ENCODE data around the gene HDAC4.

Gene HDAC4

DNA sequence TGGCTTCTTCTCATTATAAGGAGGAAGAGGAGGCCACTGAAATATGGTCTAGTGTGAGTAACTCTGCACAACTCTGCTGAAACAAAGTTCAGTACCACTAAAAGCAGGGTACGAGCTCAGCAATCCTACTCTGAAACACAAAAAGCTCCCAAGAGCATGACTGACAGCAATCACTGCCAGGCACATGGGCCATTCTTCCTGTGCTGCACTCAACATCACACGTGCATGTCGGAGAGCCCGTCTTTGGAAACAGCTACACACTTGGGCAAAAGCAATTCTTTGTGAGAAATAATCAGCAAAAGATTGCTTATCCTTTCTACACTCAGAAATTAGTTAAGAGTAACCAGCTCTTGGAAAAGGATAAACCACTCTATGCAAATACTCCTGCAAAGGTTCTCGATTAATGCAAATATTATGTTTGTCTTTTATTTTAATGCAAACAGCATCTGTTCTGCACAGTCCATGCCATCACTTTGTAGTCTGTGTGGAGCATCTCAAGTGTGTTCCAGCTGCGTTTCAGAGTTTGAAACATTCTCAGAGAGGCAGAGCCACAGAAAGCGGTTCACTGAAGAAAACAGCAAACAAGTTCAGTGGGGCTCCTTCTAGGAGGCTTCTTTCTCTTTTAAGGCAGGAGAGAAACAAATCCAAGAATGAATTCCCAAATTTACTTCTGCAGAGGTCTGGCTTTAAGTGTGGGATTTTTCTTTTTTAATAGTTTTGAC lies 145.0 kb downstream of the HDAC4 start:
- Histone ChIP-seq H3K4me3 (ENCODE audit: low read depth, low read length, poor library complexity, severe bottlenecking) (no peak overlapping the region), H3K27me3 (ENCODE audit: insufficient read depth, low read length) (peaks cover 6% of the 10 kb centered on the region), H4K20me1 (ENCODE audit: insufficient read depth, low read length) (no peaks in the 10 kb centered on the region), H3F3A (ENCODE audit: insufficient read depth, low read length) (no peaks in the 10 kb centered on the region), H3K4me1 (ENCODE audit: insufficient read depth, low read length, severe bottlenecking) (peaks cover 11% of the 10 kb centered on the region), H3K4me2 (ENCODE audit: low read length) (no peak overlapping the region), H3K9me3 (ENCODE audit: low read length) (peaks cover 18% of the 10 kb centered on the region), H3K9ac (ENCODE audit: low read length) (no peak overlapping the region), H3K27ac (ENCODE audit: low read depth, low read length, poor library complexity, severe bottlenecking) (no peak overlapping the region), H3K9me2 (ENCODE audit: low read depth, low read length) (no peaks in the 10 kb centered on the region), H3K36me3 (ENCODE audit: insufficient read depth, low read length) (no peaks in the 10 kb centered on the region; the same call in 1 of the 2 replicates), H2AFZ (ENCODE audit: low read length) (no peak overlapping the region), H3K79me2 (ENCODE audit: insufficient read depth, low read length) (no peaks in the 10 kb centered on the region)
- TF ChIP-seq, protein P1, sequence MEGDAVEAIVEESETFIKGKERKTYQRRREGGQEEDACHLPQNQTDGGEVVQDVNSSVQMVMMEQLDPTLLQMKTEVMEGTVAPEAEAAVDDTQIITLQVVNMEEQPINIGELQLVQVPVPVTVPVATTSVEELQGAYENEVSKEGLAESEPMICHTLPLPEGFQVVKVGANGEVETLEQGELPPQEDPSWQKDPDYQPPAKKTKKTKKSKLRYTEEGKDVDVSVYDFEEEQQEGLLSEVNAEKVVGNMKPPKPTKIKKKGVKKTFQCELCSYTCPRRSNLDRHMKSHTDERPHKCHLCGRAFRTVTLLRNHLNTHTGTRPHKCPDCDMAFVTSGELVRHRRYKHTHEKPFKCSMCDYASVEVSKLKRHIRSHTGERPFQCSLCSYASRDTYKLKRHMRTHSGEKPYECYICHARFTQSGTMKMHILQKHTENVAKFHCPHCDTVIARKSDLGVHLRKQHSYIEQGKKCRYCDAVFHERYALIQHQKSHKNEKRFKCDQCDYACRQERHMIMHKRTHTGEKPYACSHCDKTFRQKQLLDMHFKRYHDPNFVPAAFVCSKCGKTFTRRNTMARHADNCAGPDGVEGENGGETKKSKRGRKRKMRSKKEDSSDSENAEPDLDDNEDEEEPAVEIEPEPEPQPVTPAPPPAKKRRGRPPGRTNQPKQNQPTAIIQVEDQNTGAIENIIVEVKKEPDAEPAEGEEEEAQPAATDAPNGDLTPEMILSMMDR (IDR thresholded peaks at IDR 0.05; ENCODE audit: low read length), result no peak
- TF ChIP-seq EZH2 (IDR thresholded peaks at IDR 0.05; ENCODE audit: borderline replicate concordance, low read length), result no peak

DNA sequence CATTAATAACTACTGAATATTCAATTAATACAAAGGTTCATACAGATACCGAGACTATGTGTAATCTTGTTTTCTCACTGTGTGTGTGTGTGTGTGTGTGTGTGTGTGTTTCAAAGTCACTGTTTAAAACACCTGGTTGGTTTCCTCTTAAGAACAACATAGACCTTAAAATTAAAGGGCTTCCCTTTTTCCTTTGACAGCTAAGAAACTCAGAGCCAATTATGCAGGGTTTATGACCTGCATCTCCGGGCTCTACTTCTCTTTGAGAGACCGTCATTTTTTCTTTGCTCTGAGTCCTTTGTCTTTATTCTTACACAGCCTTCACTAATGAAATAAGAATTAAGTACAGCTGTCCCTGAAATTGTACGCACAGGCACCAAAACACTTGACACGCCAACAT lies 145.6 kb downstream of the HDAC4 start:
- Histone ChIP-seq H3K27ac (ENCODE audit: low read depth, low read length, poor library complexity, severe bottlenecking) (no peak overlapping the region), H3K27me3 (ENCODE audit: insufficient read depth, low read length) (peaks cover 6% of the 10 kb centered on the region), H3K4me3 (ENCODE audit: low read depth, low read length, poor library complexity, severe bottlenecking) (no peak overlapping the region), H3K4me1 (ENCODE audit: insufficient read depth, low read length, severe bottlenecking) (peaks cover 11% of the 10 kb centered on the region), H4K20me1 (ENCODE audit: insufficient read depth, low read length) (no peaks in the 10 kb centered on the region), H3K9me2 (ENCODE audit: low read depth, low read length) (no peaks in the 10 kb centered on the region), H3K9me3 (ENCODE audit: low read length) (peaks cover 18% of the 10 kb centered on the region), H3K36me3 (ENCODE audit: insufficient read depth, low read length) (no peaks in the 10 kb centered on the region; the same call in 1 of the 2 replicates), H3F3A (ENCODE audit: insufficient read depth, low read length) (no peaks in the 10 kb centered on the region), H2AFZ (ENCODE audit: low read length) (no peak overlapping the region), H3K4me2 (ENCODE audit: low read length) (no peak overlapping the region), H3K9ac (ENCODE audit: low read length) (no peak overlapping the region), H3K79me2 (ENCODE audit: insufficient read depth, low read length) (no peaks in the 10 kb centered on the region)
- no peak for TF ChIP-seq EZH2 (IDR thresholded peaks at IDR 0.05; ENCODE audit: borderline replicate concordance, low read length)
- TF ChIP-seq, protein P1 (IDR thresholded peaks at IDR 0.05; ENCODE audit: low read length), result no peak

DNA sequence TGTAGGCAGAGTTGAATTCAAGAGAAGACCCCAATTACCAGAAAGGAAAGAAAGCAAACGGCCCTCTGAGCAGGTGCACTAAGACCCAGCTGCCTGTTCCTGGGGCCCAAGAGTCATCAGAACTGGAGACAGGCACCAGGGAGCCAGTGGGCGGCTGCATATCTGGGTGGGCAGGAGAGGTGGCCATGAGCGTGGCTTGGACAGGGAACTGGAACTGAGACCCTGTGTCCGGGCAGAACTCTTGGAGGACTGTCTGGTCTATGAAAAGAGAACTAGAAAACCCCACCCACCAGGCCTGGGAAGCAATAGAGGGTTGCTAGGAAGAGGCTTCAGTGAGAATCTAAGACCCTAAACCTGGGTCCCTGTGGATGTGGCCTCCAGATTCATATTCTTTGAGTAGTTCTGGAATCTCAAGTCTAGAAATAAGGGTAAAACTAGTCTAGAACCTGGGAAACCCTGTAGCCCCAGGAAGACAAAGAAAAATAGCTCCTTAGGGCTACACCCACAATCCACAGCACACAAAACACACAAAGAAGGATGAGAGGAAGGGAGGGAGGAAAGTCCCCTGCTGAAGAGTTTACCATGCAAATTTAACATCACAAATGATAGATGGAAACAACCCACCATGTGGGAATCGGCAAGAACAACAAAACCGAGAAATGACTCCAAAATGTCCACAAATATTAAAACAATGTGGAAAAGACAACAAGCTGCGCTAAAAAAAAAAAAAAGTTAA lies 147.0 kb downstream of the HDAC4 start:
- Histone ChIP-seq H3K4me3 (ENCODE audit: low read depth, low read length, poor library complexity, severe bottlenecking) (no peak overlapping the region), H3K27ac (ENCODE audit: low read depth, low read length, poor library complexity, severe bottlenecking) (no peak overlapping the region), H3K9ac (ENCODE audit: low read length) (no peak overlapping the region), H3K4me2 (ENCODE audit: low read length) (no peak overlapping the region), H3K9me3 (ENCODE audit: low read length) (peaks cover 18% of the 10 kb centered on the region), H3K27me3 (ENCODE audit: insufficient read depth, low read length) (peaks cover 6% of the 10 kb centered on the region), H3K79me2 (ENCODE audit: insufficient read depth, low read length) (no peaks in the 10 kb centered on the region), H2AFZ (ENCODE audit: low read length) (no peak overlapping the region), H4K20me1 (ENCODE audit: insufficient read depth, low read length) (no peaks in the 10 kb centered on the region), H3K9me2 (ENCODE audit: low read depth, low read length) (no peaks in the 10 kb centered on the region), H3K4me1 (ENCODE audit: insufficient read depth, low read length, severe bottlenecking) (peaks cover 11% of the 10 kb centered on the region), H3K36me3 (ENCODE audit: insufficient read depth, low read length) (no peaks in the 10 kb centered on the region; the same call in 1 of the 2 replicates), H3F3A (ENCODE audit: insufficient read depth, low read length) (no peaks in the 10 kb centered on the region)
- TF ChIP-seq EZH2 (IDR thresholded peaks at IDR 0.05; ENCODE audit: borderline replicate concordance, low read length), result no peak
- TF ChIP-seq, protein P1 (IDR thresholded peaks at IDR 0.05; ENCODE audit: low read length), result no peak
